GM12878 (cell line): ENCODE measurements around the gene AKAP8. TPM values are rescaled to one million over a fixed set of nuclear protein-coding genes. Genes with fewer than 3 reads are reported as not detected.

Source experiments
- ATAC-seq: fragments of 200-7000 bp; cut with Tn5 transposase; 3 replicates; pipeline ENCODE4 v1.9.1; 2020; ENCODE audit warnings: mild to moderate bottlenecking, moderate library complexity
- BruUV-seq: library from RNA; stranded (reverse); fragments of 400-500 nt; replicated peaks from 2 replicates; lab custom pipeline; 2021; lab: Mats Ljungman, UMichigan
- CTCF ChIA-PET: fragments of 300-600 bp; sonication (Branson Sonifier 250); formaldehyde crosslinking; extraction: SDS; loops from one replicate; lab custom pipeline; 2021; ENCODE audit warnings: inconsistent platforms; lab: Yijun Ruan, JAX
- POLR2A ChIA-PET: fragments of 350-600 bp; formaldehyde crosslinking; extraction: SDS; loops from one replicate; lab custom pipeline; 2021; ENCODE audit warnings: inconsistent platforms; lab: Charles Lee
- RAD21 ChIA-PET: fragments of 300-600 bp; sonication (Branson Sonifier 250); formaldehyde crosslinking; loops from one replicate; lab custom pipeline; 2023; ENCODE audit warnings: antibody characterized with exemption; ENCODE audit not compliant: unreplicated experiment; lab: Charles Lee
- SMC1A ChIA-PET: fragments of 300-600 bp; sonication (Branson Sonifier 250); formaldehyde crosslinking; loops from one replicate; lab custom pipeline; 2023; ENCODE audit not compliant: unreplicated experiment, uncharacterized antibody; lab: Charles Lee
- DNase-seq: peaks from one replicate; pipeline ENCODE4 v3.0.0-alpha.2; 2011; ENCODE audit warnings: low read depth, low spot score
- FAIRE-seq: peaks from 3 replicates; lab custom pipeline; 2011; peaks lifted over from hg19 to GRCh38; lab: Jason Lieb, UNC
- H2AFZ ChIP-seq: 2 replicates; pipeline ENCODE4 v1.6.0; 2011; ENCODE audit warnings: low read depth, low read length, control low read depth; ENCODE audit not compliant: control insufficient read depth
- H3K27ac ChIP-seq: 2 replicates; pipeline ENCODE4 v1.5.1; 2011; ENCODE audit warnings: control low read depth; ENCODE audit not compliant: control insufficient read depth, insufficient read depth
- H3K27me3 ChIP-seq, 2 experiments: replicated peaks in 1 of 2; 2 replicates each; pipeline versions ENCODE4 v1.6.0 to v1.6.1; 2011; ENCODE audit warnings: low read length in 1 of 2; ENCODE audit not compliant: control insufficient read depth in 2 of 2, insufficient read depth in 2 of 2
- H3K36me3 ChIP-seq, 2 experiments: 2 replicates each; pipeline ENCODE4 v1.5.1; 2011; ENCODE audit warnings: low read length in 1 of 2; ENCODE audit not compliant: control insufficient read depth in 2 of 2, insufficient read depth in 2 of 2
- H3K4me1 ChIP-seq: 2 replicates; pipeline ENCODE4 v1.6.1; 2011; ENCODE audit warnings: mild to moderate bottlenecking, low read length, moderate library complexity, mixed read lengths; ENCODE audit not compliant: control insufficient read depth, insufficient read depth
- H3K4me2 ChIP-seq: 2 replicates; pipeline ENCODE4 v1.6.0; 2011; ENCODE audit warnings: control low read depth; ENCODE audit not compliant: control insufficient read depth, insufficient read depth
- H3K4me3 ChIP-seq: fragments of 200-600 bp; sonication (generic); 2 replicates; pipeline ENCODE4 v1.5.1; 2016
- H3K79me2 ChIP-seq: 2 replicates; pipeline ENCODE4 v1.6.0; 2011; ENCODE audit warnings: low read length; ENCODE audit not compliant: control insufficient read depth, insufficient read depth
- H3K9ac ChIP-seq: 2 replicates; pipeline ENCODE4 v1.8.0; 2011; ENCODE audit warnings: low read length, control low read depth, mixed read lengths; ENCODE audit not compliant: control insufficient read depth, insufficient read depth
- H3K9me3 ChIP-seq: replicated peaks from 3 replicates; pipeline ENCODE4 v1.5.1; 2011; ENCODE audit warnings: mild to moderate bottlenecking, low read length; ENCODE audit not compliant: control insufficient read depth, insufficient read depth
- H4K20me1 ChIP-seq: 2 replicates; pipeline ENCODE4 v1.6.0; 2011; ENCODE audit not compliant: control insufficient read depth, insufficient read depth
- EGR1 ChIP-seq, 2 experiments: IDR thresholded peaks; 1 replicate in 1 of 2; 2 replicates in 1 of 2; pipeline ENCODE4 v1.6.1; 2011 to 2012; ENCODE audit warnings: low read depth in 2 of 2, low read length in 2 of 2, borderline replicate concordance in 1 of 2, mild to moderate bottlenecking in 1 of 2, moderate library complexity in 1 of 2
- POLR2AphosphoS2 ChIP-seq: IDR thresholded peaks from 2 replicates; pipeline ENCODE4 v1.6.1; 2011; ENCODE audit warnings: low read depth, mild to moderate bottlenecking, low read length, improper control_type of control experiment, moderate library complexity
- TCF7 ChIP-seq: IDR thresholded peaks from 2 replicates; pipeline ENCODE4 v1.6.1; 2014; ENCODE audit warnings: antibody characterized with exemption, borderline replicate concordance
- WGBS: methylation state at CpG from one replicate; pipeline ENCODE4 v1.1.6; 2016; ENCODE audit warnings: low lambda C conversion rate; ENCODE audit not compliant: insufficient replicate concordance, insufficient coverage; ENCODE audit errors: missing lambda C conversion rate; 5-methylcytosine and 5-hydroxymethylcytosine counted together
- in situ Hi-C: fragments of 300-500 bp; cut with MboI; formaldehyde crosslinking; loops from 9 replicates; pipeline ENCODE4 v1.14.3; 2018; ENCODE audit warnings: mixed read lengths
- intact Hi-C: fragments of 100-400 bp; cut with micrococcal nuclease; formaldehyde crosslinking; loops from one replicate; pipeline ENCODE4 v1.14.2; 2022; ENCODE audit not compliant: unreplicated experiment
- polyA plus RNA-seq, 11 experiments: library from polyadenylated mRNA; depleted of rRNA in 4 of 11; unstranded in 6 of 11; stranded (reverse) in 5 of 11; fragments of >200 nt; fragmentation: Nextera tagmentation in 4 of 11; fragmentation: Illumina TruSeq in 1 of 11; extraction: Ambion mirVana in 4 of 11; extraction: Trizol in 1 of 11; gene quantifications; 1 replicate in 1 of 11; 2 replicates in 10 of 11; pipeline versions ENCODE4 v1.2.1 to v1.2.3, GENCODE V29; 2011 to 2016; ENCODE audit warnings: inconsistent platforms in 2 of 11, missing spikeins in 2 of 11, low read depth in 1 of 11
- total RNA-seq, 4 experiments: library from RNA; depleted of rRNA in 3 of 4; stranded (reverse); fragments of >200 nt in 3 of 4; fragmentation: Illumina TruSeq in 1 of 4; extraction: Trizol in 1 of 4; gene quantifications; 2 replicates each; pipeline versions ENCODE4 v1.2.1 to v1.2.3, GENCODE V29; 2013 to 2021
- TF ChIP-seq, protein P1 (sequence below), 3 experiments: IDR thresholded peaks in 2 of 3; conservative IDR thresholded peaks in 1 of 3; 2 replicates each; pipeline ENCODE4 v1.5.1; 2011; ENCODE audit warnings: low read depth in 3 of 3, low read length in 3 of 3, mild to moderate bottlenecking in 3 of 3, control low read depth in 2 of 3, moderate library complexity in 2 of 3, inconsistent platforms in 1 of 3, mixed read lengths in 1 of 3; ENCODE audit not compliant: control insufficient read depth in 2 of 3, insufficient read depth in 1 of 3; ENCODE audit errors: extremely low read depth in 1 of 3

The AKAP8 gene
- total and polyA plus RNA-seq, 10 of the 15 experiments (the other 5 are each of a cell fraction or from before 2014, with no cell fraction given) = 5.3 to 57.7 (median 20.6) TPM

DNA sequence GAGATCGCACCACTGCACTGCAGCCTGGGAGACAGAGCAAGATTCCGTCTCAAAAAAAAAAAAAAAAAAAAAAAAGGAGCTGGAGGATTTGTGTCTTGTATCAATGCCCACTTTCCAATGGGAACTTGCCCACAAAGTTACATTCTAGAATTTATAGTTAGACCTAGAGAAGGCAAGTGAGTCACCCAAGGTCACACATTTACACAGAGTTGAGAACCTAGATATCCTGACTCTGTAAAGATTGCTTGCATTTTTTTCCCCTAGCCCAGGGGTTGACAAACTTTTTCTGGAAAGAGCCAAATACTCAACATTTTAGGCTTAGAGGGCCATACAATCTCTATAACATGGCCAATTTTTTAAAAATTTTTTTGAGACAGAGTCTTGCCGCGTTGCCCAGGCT, 39.5 kb downstream of the AKAP8 start:
- ChIA-PET SMC1A (no interaction called here), RAD21 (no interaction called here), POLR2A (interaction anchor here (0.7 kb wide), 1 partner anchor 23 kb away, joined by 4 read pairs; no protein-coding TSS in a partner anchor), CTCF (interaction anchor here (1.7 kb wide), 1 partner anchor 15 kb away, joined by 6 read pairs; no protein-coding TSS in a partner anchor)
- ATAC-seq = no peak
- Histone ChIP-seq H2AFZ (no peak overlapping the region), H3K4me2 (no peak overlapping the region), H3K36me3 (no peaks in the 10 kb centered on the region; a peak in 2 of 4 replicates), H3K4me1 (no peaks in the 10 kb centered on the region), H3K9ac (no peak overlapping the region), H4K20me1 (no peaks in the 10 kb centered on the region), H3K4me3 (no peak overlapping the region), H3K79me2 (no peaks in the 10 kb centered on the region; the same call in 1 of the 2 replicates), H3K27ac (no peak overlapping the region), H3K9me3 (no peaks in the 10 kb centered on the region), H3K27me3 (no peaks in the 10 kb centered on the region)
- intact Hi-C loops = no loop called here
- no peak for FAIRE-seq
- no TSS peak for BruUV-seq
- in situ Hi-C loops = no loop called here
- WGBS = 97% methylated on average over 3 of the region's 4 CpGs
- TF ChIP-seq, protein P1, sequence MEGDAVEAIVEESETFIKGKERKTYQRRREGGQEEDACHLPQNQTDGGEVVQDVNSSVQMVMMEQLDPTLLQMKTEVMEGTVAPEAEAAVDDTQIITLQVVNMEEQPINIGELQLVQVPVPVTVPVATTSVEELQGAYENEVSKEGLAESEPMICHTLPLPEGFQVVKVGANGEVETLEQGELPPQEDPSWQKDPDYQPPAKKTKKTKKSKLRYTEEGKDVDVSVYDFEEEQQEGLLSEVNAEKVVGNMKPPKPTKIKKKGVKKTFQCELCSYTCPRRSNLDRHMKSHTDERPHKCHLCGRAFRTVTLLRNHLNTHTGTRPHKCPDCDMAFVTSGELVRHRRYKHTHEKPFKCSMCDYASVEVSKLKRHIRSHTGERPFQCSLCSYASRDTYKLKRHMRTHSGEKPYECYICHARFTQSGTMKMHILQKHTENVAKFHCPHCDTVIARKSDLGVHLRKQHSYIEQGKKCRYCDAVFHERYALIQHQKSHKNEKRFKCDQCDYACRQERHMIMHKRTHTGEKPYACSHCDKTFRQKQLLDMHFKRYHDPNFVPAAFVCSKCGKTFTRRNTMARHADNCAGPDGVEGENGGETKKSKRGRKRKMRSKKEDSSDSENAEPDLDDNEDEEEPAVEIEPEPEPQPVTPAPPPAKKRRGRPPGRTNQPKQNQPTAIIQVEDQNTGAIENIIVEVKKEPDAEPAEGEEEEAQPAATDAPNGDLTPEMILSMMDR (IDR thresholded peaks at IDR 0.05 in 2 of 3, conservative IDR thresholded peaks at IDR 0.05 in 1 of 3; ENCODE audit: control insufficient read depth in 2 of 3, extremely low read depth in 1 of 3, insufficient read depth in 1 of 3, low read depth in 3 of 3, low read length in 3 of 3) = no peak
- TF ChIP-seq POLR2AphosphoS2 = no peak
- no peak for TF ChIP-seq TCF7
- TF ChIP-seq EGR1 (IDR thresholded peaks at IDR 0.05; ENCODE audit: borderline replicate concordance in 1 of 2, low read depth in 2 of 2, low read length in 2 of 2) = no peak
- DNase-seq = no peak
